HG02938 (cell line): ENCODE measurements around the gene KCNMB3.
"Not testable (repeated sequence)": the region's sequence is repeated elsewhere in the genome, so short reads cannot be mapped to it uniquely, and the experiment has no call there.

Source experiments
- ATAC-seq: cut with Tn5 transposase; IDR thresholded peaks from one replicate; pipeline ENCODE4 v1.9.1; 2021; ENCODE audit warnings: mild to moderate bottlenecking, moderate library complexity; ENCODE audit not compliant: unreplicated experiment

Gene KCNMB3

DNA sequence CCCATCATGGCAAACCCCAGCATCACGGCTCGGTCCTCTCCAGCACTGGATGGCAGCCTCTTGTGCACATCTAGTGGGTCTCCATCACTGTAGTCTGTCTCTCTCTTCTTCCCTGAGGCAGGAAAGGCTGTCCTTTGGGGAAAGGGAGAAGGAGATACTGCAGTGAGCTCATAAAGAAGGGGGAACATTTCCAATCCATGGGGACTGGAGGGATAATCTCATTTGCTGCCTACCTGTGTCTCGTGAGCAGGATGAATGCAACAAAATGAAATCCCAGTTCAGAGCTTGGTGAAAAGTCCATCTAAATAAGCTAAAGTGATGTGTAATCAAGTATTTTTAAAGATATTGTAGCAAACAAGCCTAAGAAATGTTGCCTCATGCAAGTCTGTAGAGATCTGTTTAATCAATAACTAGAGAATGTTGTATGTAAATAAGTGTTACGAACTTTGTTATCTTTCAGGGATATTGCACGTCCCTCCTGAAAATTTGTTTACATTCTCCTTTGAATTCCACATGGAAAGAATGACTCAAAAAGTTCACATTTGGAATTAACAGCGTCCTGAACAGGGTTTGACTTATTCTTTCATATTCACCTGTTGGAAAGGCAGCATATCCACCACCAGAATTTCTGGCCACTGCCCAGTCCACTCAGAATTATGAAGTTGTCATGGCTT is at the start of gene KCNMB3:
KCNMB3 (minus strand) TSS at position 312 of the 674 bp plus-strand sequence; CDS start at position 188, 124 bp downstream.
- no peak for ATAC-seq

DNA sequence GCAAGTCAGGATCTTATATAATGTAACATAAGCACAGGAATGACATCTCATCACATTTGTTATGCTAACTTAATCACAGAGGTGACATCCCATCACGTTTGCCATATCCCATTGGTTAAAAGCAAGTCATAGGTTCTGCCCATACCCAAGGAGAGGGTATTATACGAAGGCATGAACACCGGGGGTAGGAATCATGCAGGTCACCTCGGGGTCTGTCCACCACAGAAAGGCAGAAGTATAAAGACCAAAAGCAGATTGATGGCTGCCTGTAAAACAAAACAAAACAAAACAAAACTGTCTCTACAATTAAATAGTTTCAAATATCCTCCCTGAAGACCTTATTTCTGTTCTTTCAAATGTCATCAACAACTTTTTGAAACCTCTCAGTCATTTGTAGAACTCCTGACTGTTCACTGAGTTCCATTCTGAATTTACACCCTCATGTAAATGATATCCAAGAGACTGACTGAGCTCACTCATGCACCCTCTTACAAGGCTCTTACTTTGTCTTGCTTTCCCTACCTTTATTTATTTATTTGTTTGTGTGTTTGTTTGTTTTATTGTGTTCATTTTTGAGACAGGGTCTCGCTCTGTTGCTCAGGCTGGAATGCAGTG is 49.2 kb upstream of the KCNMB3 start:
- ATAC-seq = peak; percentile 62

DNA sequence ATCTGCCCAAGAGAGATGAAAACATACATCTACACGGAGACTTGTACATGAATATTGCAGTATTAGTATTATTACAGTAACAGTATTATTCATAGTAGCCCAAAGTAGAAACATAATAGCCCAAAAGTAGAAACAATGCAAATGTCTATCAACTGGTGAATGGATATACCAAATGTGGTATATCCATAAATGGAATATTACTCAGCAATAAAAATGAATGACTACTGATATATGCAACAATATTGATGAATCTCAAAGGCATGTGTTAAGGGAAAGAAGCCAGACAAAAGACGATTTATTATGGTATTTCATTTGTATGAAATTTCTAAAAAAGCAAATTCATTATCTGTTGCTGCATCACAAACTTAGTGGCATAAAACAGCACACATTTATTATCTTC is 48.4 kb upstream of the KCNMB3 start:
- ATAC-seq = no peak

DNA sequence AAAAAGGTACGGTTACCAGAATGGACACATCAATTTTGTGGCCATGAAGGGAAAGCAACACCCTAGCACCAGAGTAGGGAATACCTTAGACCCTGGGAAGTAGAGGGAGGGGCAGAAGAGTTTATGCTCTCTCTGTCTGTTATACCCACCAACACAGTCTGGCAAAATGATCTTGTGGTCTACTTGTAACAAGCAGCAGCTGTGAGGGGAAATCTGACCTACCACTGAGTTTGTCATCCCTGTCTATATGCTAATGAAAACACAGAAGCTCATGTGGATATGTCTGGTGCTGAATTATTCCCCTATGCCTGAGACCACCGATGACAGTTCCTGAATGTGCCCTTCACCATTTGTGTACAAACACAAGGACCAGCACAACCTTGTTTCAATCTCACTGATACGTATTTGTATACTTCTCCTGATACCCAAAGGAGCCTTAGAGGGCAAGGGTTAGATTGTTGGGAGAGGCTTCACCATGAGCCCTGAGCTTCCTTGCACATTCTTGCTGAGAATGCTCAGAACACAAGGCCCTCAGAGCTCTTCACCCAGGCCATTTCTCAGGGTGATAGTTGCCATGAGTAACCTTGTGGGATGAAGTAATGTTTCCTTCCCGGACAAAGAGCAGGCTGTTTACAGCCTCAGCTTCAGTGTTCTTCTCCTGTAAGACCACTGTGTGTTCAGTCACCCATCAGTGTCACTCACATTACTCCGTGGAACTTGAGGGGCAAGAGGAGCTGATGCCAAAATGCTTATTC is 47.2 kb upstream of the KCNMB3 start:
- ATAC-seq = no peak

- ATAC-seq = no peak
Measured at GRCh38 chr3:179292450-179292849, 41.5 kb upstream of the KCNMB3 start.

GRCh38 chr3:179289295-179289694 is 38.4 kb upstream of the KCNMB3 start:
- ATAC-seq = no peak

DNA sequence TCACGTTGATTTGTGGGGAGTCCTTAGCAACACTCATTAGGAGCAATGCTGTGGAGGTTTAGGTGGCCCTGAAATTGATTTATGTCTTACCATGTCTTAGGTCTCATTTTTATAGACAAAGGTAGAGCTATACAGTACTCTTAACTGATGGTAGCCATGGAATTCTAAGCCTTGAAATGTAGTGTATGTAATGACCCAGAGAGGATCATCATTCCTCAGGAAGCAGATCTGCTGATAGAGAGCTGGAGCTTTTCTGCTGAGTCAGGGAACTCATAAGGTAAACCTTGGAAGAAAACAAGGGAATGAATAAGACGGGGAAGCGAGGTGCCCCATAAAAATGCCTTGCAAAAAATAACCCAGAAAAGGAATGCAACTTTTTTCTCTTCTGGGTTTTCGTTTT is 37.9 kb upstream of the KCNMB3 start:
- ATAC-seq = no peak

DNA sequence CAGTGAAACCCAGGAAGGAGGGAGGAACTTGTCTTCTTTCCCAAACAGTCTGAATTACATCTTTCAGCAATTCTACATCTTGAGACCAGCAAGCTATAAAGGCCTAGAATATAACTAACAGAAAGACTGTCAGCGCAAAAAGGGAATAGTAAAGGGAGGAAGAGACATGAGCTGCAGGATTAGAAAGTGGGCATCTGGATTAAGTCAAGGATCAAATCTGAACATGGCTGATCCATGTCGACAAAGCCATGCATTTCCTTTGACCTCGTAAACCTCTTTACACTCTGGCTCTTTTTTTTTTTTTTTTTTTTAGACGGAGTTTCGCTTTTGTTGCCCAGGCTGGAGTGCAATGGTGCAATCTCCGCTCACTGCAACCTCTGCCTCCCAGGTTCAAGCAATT is 35.4 kb upstream of the KCNMB3 start:
- ATAC-seq = no peak

- no peak for ATAC-seq
Measured at GRCh38 chr3:179281825-179282224, 30.9 kb upstream of the KCNMB3 start.

DNA sequence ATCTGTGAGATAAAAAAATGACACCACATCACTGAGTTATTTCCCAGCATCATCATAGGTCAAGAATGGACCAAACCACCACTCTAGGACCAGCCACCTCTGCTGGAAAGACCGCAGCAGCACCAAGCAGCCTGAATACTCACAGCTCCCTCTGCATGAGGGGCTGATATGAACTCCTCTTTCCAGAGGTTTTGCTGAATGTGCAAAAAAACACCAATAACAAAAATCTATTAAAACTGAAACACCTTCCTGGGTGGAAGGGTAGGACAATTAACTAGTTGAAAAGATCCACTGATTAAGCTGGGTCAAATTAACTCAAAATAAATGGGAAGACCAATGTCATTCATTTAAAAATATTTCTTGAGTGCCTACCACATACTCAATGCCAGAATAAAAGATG is 28.9 kb upstream of the KCNMB3 start:
- no peak for ATAC-seq

DNA sequence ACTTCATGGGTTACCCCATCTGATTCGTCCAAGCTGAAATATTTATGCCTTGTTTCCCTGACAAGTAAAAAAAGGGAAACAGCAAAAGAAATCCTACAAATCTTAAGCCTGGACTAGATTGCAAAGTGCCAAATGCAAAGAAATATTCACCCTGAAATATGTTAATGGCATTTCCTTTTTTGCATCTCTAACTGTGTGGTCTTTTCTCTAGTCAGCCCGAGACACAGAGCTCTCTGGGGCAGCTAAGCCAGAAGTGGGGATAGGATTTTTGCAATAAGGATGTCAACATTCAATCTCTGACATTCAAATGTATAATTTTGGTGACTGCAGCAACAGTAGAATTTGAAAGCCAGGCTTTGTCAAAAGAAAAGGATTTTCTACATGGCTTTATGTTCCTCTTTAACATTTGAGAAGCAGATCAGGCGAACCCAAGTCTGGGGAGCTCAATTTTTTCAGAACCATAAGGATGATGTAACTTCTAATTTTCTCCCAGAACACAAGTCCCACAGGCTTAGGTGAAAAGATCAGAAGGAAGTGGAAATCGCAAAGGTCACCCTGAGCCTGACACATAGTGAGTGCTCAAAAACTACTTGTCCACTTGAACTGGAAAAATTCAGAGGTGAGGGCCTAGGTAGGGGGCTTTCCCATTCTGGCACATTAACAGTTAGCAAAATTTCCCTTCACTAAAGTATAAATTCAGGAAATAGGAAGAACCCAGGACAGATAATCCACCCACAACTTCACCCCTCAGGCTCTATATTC is 28.2 kb upstream of the KCNMB3 start:
- no peak for ATAC-seq

DNA sequence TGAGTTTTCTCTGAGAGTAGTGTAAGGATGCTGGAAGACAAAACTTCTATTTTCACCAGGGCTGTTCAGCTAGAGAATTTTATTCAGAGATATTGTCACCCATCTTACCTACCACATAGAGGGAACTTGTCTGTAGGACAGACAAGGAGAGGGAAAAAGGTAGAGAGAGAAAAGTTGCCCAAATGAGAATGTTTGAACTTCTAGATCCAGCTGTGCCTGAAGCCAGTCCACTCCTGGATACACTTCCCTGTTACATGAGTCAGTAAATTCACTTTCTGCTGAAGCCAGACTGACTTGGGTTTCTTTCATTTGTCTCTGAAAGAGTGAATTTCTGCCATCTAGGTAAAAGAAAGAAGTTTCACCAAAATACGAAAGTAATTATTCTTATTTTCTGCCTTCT is 27.2 kb upstream of the KCNMB3 start:
- ATAC-seq = no peak

- no peak for ATAC-seq
Measured at GRCh38 chr3:179276743-179277142, 25.8 kb upstream of the KCNMB3 start.

DNA sequence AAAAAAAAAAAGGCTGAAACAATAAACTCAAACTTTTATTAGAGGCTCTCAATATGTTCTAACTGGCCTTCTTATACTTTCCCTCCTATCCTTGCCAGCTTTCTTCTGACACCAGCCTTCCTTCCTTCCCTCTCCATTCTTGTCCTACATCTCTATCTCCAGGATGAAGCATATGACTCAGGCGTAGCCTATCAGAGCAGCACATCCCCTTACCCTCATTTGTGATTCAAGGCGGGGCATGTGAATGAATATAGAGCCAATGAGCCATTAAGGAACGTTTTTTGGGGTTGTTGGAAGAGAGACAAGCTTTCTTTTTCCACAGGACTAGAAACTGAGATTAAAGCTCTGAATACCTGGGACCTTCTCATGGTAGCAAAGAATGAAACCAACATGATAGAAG is 25.1 kb upstream of the KCNMB3 start:
- no peak for ATAC-seq

DNA sequence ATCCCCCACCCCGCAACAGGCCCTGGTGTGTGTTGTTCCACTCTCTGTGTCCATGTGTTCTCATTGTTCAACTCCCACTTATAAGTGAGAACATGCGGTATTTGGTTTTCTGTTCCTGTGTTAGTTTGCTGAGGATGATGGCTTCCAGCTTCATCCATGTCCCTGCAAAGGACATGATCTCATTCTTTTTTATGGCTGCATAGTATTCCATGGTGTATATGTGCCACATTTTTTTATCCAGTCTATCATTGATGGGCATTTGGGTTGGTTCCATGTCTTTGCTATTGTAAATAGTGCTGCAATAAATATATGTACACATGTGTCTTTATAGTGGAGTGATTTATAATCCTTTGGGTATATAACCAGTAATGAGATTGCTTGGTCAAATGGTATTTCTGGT is 23.5 kb upstream of the KCNMB3 start:
- ATAC-seq = not testable (repeated sequence)

DNA sequence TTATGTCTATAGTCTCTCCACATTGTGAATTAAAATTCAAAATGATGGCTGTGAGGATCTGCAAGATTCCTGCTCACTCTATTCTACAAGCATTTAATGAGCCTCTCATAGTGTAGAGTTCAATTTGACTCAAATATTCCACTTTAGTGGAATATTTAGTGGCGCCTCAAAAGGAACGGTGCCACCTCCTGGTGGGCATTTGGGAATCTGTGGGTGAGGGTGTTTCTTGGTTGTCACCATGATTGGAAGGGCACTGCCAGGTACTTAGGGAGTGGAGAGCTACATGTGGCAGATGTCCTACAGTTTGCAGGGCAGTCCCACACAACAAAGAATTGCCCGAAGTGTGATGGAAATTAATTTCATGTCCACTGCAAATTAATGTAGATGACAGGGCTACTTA is 21.5 kb upstream of the KCNMB3 start:
- no peak for ATAC-seq

GRCh38 chr3:179269152-179269707 is 18.3 kb upstream of the KCNMB3 start:
- ATAC-seq = no peak

- ATAC-seq = no peak
Measured at GRCh38 chr3:179268400-179269051, 17.6 kb upstream of the KCNMB3 start.

DNA sequence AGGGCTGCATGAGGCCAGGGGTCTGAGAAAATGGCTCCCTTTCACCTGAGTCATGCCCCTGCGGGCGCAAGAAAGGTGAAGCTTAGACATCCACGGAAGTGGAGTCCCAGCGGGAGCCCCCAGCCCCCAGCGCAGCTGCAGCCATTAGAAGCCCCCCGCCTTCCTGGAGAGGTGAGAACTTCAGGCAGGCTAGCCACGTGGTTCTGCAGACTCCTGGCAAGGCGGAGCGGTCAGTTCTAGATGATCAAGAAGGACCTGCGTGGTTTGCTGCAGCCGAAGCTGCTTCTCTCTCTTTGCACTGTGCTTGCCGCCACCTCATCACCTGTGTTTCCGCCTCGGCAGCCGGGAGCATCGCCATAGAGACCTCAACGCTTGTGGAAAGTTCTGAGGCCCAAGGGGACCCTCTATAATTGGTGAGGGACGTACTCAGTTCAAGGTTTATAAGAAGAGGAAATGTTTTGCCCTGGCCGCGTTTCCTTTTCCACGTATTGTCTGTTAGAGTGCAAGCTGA is 15.8 kb upstream of the KCNMB3 start:
- ATAC-seq = no peak

- ATAC-seq = peak; percentile 72
Measured at GRCh38 chr3:179265875-179266274, 15.0 kb upstream of the KCNMB3 start.
